GM21576 (cell line): ENCODE data around the gene GNG4.

Experiments used
- ATAC-seq: cut with Tn5 transposase; IDR thresholded peaks from one replicate; pipeline ENCODE4 v1.9.1; 2021; ENCODE audit warnings: mild to moderate bottlenecking, moderate library complexity; ENCODE audit not compliant: unreplicated experiment

Gene GNG4

GRCh38 chr1:235500971-235501540, 148.5 kb downstream of the GNG4 start:
- no peak for ATAC-seq
